PC-9 (cell line): ENCODE results near the gene SOD3. TPM values are rescaled to one million over a fixed set of nuclear protein-coding genes. Genes with fewer than 3 reads are reported as not detected.

Experiments used
- BruUV-seq: library from RNA; stranded (reverse); fragments of 400-500 nt; replicated peaks from 2 replicates; lab custom pipeline; 2021; lab: Mats Ljungman, UMichigan
- CTCF ChIA-PET: fragments of 300-600 bp; sonication (Branson Sonifier 250); formaldehyde crosslinking; loops from one replicate; lab custom pipeline; 2022; ENCODE audit warnings: antibody characterized with exemption; lab: Charles Lee
- POLR2A ChIA-PET: fragments of 300-600 bp; sonication (Branson Sonifier 250); formaldehyde crosslinking; loops from one replicate; lab custom pipeline; 2022; ENCODE audit warnings: antibody characterized with exemption; ENCODE audit not compliant: unreplicated experiment; lab: Charles Lee
- DNase-seq, 2 experiments: peaks; one replicate each; pipeline versions ENCODE4 v3.0.0 to v3.0.0-alpha.2; 2015 to 2022; ENCODE audit warnings: mixed read lengths in 1 of 2
- H2AFZ ChIP-seq: fragments of 200-600 bp; sonication (generic); 2 replicates; pipeline ENCODE4 v1.8.1; 2017; ENCODE audit warnings: antibody characterized with exemption
- H3F3A ChIP-seq: fragments of 200-600 bp; sonication (generic); 2 replicates; pipeline ENCODE4 v1.8.1; 2017; ENCODE audit warnings: antibody characterized with exemption, mild to moderate bottlenecking, low read depth; ENCODE audit not compliant: insufficient read depth
- H3K27ac ChIP-seq: fragments of 200-600 bp; sonication (generic); 2 replicates; pipeline ENCODE4 v1.6.1; 2016; ENCODE audit warnings: mixed run types
- H3K27me3 ChIP-seq: fragments of 200-600 bp; sonication (generic); 2 replicates; pipeline ENCODE4 v1.6.1; 2016; ENCODE audit warnings: low read depth, mixed run types; ENCODE audit not compliant: insufficient read depth
- H3K36me3 ChIP-seq: fragments of 200-600 bp; sonication (generic); 2 replicates; pipeline ENCODE4 v1.6.1; 2016; ENCODE audit warnings: low read depth, mixed run types
- H3K4me1 ChIP-seq: fragments of 200-600 bp; sonication (generic); replicated peaks from 2 replicates; pipeline ENCODE4 v1.6.1; 2016; ENCODE audit warnings: mixed run types; ENCODE audit not compliant: insufficient read depth
- H3K4me2 ChIP-seq: fragments of 200-600 bp; sonication (generic); 2 replicates; pipeline ENCODE4 v1.6.1; 2017; ENCODE audit warnings: mixed run types
- H3K4me3 ChIP-seq: fragments of 200-600 bp; sonication (generic); 2 replicates; pipeline ENCODE4 v1.6.1; 2016; ENCODE audit warnings: mixed run types
- H3K79me2 ChIP-seq: fragments of 200-600 bp; sonication (generic); 2 replicates; pipeline ENCODE4 v1.6.1; 2017; ENCODE audit warnings: low read depth, mixed run types
- H3K9me2 ChIP-seq: fragments of 200-600 bp; sonication (generic); 2 replicates; pipeline ENCODE4 v1.8.1; 2017; ENCODE audit warnings: mild to moderate bottlenecking; ENCODE audit not compliant: insufficient read depth
- H3K9me3 ChIP-seq: fragments of 200-600 bp; sonication (generic); 2 replicates; pipeline ENCODE4 v1.8.1; 2016; ENCODE audit warnings: low read depth; ENCODE audit not compliant: insufficient read depth
- H4K20me1 ChIP-seq: fragments of 200-600 bp; sonication (generic); 2 replicates; pipeline ENCODE4 v1.8.1; 2017; ENCODE audit not compliant: insufficient read depth
- EZH2 ChIP-seq: fragments of 200-600 bp; sonication (generic); IDR thresholded peaks from 2 replicates; pipeline ENCODE4 v1.8.0; 2017; ENCODE audit warnings: antibody characterized with exemption, low read depth
- intact Hi-C: fragments of 100-400 bp; cut with micrococcal nuclease; formaldehyde crosslinking; loops from one replicate; pipeline ENCODE4 v1.10.0; 2022; ENCODE audit not compliant: unreplicated experiment
- total RNA-seq: library from RNA; stranded (reverse); gene quantifications from 2 replicates; pipeline ENCODE4 v1.2.3, GENCODE V29; 2021
- TF ChIP-seq, protein P1 (sequence below): fragments of 200-600 bp; sonication (generic); conservative IDR thresholded peaks from 2 replicates; pipeline ENCODE4 v1.6.1; 2017; ENCODE audit warnings: mixed run types, antibody characterized with exemption, mild to moderate bottlenecking, moderate library complexity

Gene SOD3
- total RNA-seq, 1 experiment from 2014 or later: 6.3 TPM

- Histone ChIP-seq H3K9me3 (no peaks in the 10 kb centered on the region), H4K20me1 (no peaks in the 10 kb centered on the region), H3K9me2 (no peaks in the 10 kb centered on the region), H3K4me3 (no peak overlapping the region), H3K4me1 (peaks cover 16% of the 10 kb centered on the region), H3K27ac (no peak overlapping the region), H3K79me2 (no peaks in the 10 kb centered on the region), H3K4me2 (no peak overlapping the region), H3F3A (peaks cover 8% of the 10 kb centered on the region; the same call in 1 of the 2 replicates), H3K36me3 (no peaks in the 10 kb centered on the region), H3K27me3 (no peaks in the 10 kb centered on the region), H2AFZ (no peak overlapping the region)
- TF ChIP-seq, protein P1, sequence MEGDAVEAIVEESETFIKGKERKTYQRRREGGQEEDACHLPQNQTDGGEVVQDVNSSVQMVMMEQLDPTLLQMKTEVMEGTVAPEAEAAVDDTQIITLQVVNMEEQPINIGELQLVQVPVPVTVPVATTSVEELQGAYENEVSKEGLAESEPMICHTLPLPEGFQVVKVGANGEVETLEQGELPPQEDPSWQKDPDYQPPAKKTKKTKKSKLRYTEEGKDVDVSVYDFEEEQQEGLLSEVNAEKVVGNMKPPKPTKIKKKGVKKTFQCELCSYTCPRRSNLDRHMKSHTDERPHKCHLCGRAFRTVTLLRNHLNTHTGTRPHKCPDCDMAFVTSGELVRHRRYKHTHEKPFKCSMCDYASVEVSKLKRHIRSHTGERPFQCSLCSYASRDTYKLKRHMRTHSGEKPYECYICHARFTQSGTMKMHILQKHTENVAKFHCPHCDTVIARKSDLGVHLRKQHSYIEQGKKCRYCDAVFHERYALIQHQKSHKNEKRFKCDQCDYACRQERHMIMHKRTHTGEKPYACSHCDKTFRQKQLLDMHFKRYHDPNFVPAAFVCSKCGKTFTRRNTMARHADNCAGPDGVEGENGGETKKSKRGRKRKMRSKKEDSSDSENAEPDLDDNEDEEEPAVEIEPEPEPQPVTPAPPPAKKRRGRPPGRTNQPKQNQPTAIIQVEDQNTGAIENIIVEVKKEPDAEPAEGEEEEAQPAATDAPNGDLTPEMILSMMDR: no peak
- no peak for TF ChIP-seq EZH2
- BruUV-seq: no TSS peak
- no peak for DNase-seq
- intact Hi-C loops: no loop called here
- CTCF ChIA-PET: no interaction called here
- POLR2A ChIA-PET: no interaction called here
These were observed 50.5 kb downstream of the SOD3 start for GRCh38 chr4:24845902-24846301.

DNA sequence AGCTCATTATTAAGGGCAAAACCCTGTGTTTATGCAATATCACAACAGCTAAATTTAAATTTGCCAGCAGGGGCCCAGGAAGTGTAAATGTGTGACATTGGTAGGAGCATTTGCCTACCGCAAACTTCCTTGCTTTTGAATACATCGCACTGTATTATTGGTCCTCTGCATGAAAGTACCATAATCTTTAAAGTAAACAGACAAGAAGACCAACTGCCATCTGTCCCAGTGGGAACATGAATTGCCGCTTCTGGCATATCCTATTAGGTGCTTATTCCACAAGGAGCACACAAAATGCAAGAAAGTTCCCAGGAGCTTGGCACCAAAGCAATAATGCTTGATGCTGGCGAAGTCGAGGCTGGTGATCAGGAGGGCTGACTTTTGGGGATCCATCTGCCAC, 51.3 kb downstream of the SOD3 start:
- no peaks in the 10 kb centered on the region for H4K20me1 ChIP-seq
- intact Hi-C loops: no loop called here
- H3F3A ChIP-seq: 0 out of 2 replicates have a peak, but pooled peaks cover under 1% of the 10 kb centered on the region
- no peak overlapping the region for H3K27ac ChIP-seq
- H3K36me3 ChIP-seq: no peaks in the 10 kb centered on the region
- no TSS peak for BruUV-seq
- H3K9me3 ChIP-seq: no peaks in the 10 kb centered on the region
- H2AFZ ChIP-seq: no peak overlapping the region
- no peaks in the 10 kb centered on the region for H3K9me2 ChIP-seq
- H3K27me3 ChIP-seq: no peaks in the 10 kb centered on the region
- no peak overlapping the region for H3K4me2 ChIP-seq
- ChIA-PET POLR2A (no interaction called here), CTCF (no interaction called here)
- H3K4me3 ChIP-seq: no peak overlapping the region
- no peak for TF ChIP-seq EZH2
- TF ChIP-seq, protein P1: no peak
- peaks cover 17% of the 10 kb centered on the region for H3K4me1 ChIP-seq
- no peaks in the 10 kb centered on the region for H3K79me2 ChIP-seq
- DNase-seq: no peak

GRCh38 chr4:24849351-24849750, 54.0 kb downstream of the SOD3 start:
- no peak for DNase-seq
- intact Hi-C loops: no loop called here
- H4K20me1 ChIP-seq: no peaks in the 10 kb centered on the region
- H2AFZ ChIP-seq: no peak overlapping the region
- no peak overlapping the region for H3K4me2 ChIP-seq
- H3K36me3 ChIP-seq: no peaks in the 10 kb centered on the region
- no peaks in the 10 kb centered on the region for H3K79me2 ChIP-seq
- H3K9me3 ChIP-seq: no peaks in the 10 kb centered on the region
- no peak overlapping the region for H3K4me3 ChIP-seq
- CTCF ChIA-PET: no interaction called here
- no peaks in the 10 kb centered on the region for H3F3A ChIP-seq
- H3K4me1 ChIP-seq: peaks cover 12% of the 10 kb centered on the region
- POLR2A ChIA-PET: no interaction called here
- H3K27me3 ChIP-seq: no peaks in the 10 kb centered on the region
- no peak for TF ChIP-seq EZH2
- TF ChIP-seq, protein P1: no peak
- BruUV-seq: no TSS peak
- no peak overlapping the region for H3K27ac ChIP-seq
- no peaks in the 10 kb centered on the region for H3K9me2 ChIP-seq
